ENCODE measurements around the gene ACBD6. TPM values are rescaled to one million over a fixed set of nuclear protein-coding genes. Genes with fewer than 3 reads are reported as not detected.

Gene ACBD6
- total and polyA plus RNA-seq, 11 donors, result 18.6 to 35.8 (median 21.8) TPM

DNA sequence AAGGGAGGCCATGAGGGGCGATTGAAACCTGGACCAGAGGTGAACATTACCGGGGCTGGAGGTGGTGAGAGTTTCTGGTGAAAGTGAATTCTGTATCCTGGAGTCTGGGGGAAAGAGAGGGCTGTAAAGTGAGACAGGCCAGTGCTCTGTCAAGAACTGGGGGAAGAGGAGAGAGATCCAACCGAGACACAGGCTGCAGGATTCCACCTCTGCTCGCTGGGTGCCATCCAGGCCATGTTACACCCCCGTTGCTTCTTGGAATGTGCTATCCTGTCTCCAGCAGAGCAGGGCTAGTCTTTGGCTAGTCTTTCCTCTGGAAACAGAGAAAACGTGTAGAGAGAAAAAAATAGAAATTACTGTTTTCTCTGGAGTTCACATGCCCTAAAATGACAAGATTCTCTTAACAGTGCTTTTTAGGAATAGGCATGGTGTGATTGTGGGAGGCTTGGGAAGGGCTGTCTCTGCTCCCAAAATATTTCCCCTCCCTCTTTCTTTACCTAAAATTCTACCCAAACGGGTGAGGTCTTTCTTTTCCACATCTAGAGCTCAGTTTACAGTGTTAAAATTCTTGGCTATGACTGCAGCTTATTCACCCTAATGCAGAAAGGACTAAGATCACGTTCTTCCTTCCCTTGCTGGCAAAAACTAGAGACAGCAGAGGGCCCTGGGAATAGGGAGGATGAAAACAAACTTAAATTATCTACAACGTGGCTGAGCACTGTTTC is 39.9 kb upstream of the ACBD6 start:
- intact Hi-C loops (cut with DNase I), result loop anchor here in 1 of 10 donors (5.0 kb wide), 1 partner anchor 50 kb away; no protein-coding TSS in a partner anchor
- H3K4me1 ChIP-seq, result peaks cover 3 to 62% (median 34%) of the 10 kb centered on the region in 12 donors

GRCh38 chr1:180540697-180541594 is 38.6 kb upstream of the ACBD6 start:
- intact Hi-C loops (cut with DNase I), result loop anchor here in 3 of 10 donors (2.0 to 5.0 kb wide), 3 partner anchors 22 to 92 kb away; partner anchors contain the start of gene XPR1 (in 2 of the 3)
- 24 to 31% (median 27%) methylated on average over 14 of the region's 14 CpGs for WGBS, 4 donors
- Histone ChIP-seq H3K4me1 (peaks cover 3 to 51% (median 34%) of the 10 kb centered on the region in 12 donors), H3K36me3 (no peaks in the 10 kb centered on the region), H3K4me3 (no peak overlapping the region), H3K27me3 (no peaks in the 10 kb centered on the region), H3K27ac (peak overlapping the region; percentile 68 to 89 (median 79)), H3K9me3 (no peaks in the 10 kb centered on the region)
- DNase-seq (peak in 3 of 5 donors; percentile 37 to 66 (median 37)), ATAC-seq (peak; percentile 68 to 70 (median 69))
- TF ChIP-seq POLR2A (IDR thresholded peaks at IDR 0.05) (peak in 1 of 2 donors; percentile 15), CTCF (IDR thresholded peaks at IDR 0.05) (no peak)

More for the DNA sequence above, 39.9 kb upstream of the ACBD6 start:
- no peak for TF ChIP-seq CTCF (IDR thresholded peaks at IDR 0.05)
- no peak for TF ChIP-seq POLR2A (IDR thresholded peaks at IDR 0.05)
- peak in 1 of 4 donors; percentile 5 for ATAC-seq
- Histone ChIP-seq H3K36me3 (no peaks in the 10 kb centered on the region), H3K9me3 (no peaks in the 10 kb centered on the region), H3K27ac (peak overlapping the region; percentile 68 to 89 (median 79)), H3K4me3 (no peak overlapping the region), H3K27me3 (no peaks in the 10 kb centered on the region)
- WGBS, 4 donors, result 30 to 35% (median 34%) methylated on average over 9 of the region's 9 CpGs
- no peak for DNase-seq

DNA sequence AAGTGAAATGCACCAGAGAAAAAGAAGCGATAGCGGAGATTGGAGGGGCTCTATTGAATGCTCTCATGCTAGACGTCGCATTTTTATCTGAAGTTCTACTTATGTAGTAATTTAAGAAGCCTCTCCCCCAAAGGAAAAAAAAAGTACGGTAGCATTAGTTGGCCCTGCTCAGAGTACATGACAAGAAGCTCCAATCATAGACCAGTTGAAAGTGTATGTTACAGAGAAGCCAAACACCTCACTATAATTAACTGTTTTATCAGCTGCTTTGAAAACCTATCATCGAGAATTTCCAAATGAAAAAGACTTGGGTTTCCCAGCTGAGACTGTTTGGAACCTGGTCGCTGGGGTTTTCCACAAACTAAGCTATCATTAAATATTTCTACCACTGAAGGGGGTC is 36.8 kb upstream of the ACBD6 start:
- peak overlapping the region; percentile 4 to 89 (median 74) for H3K27ac ChIP-seq
- no peaks in the 10 kb centered on the region for H3K27me3 ChIP-seq
- TF ChIP-seq POLR2A (IDR thresholded peaks at IDR 0.05) (no peak), CTCF (IDR thresholded peaks at IDR 0.05) (no peak)
- ATAC-seq, result peak in 2 of 4 donors; percentile 27 to 59
- no peaks in the 10 kb centered on the region for H3K9me3 ChIP-seq
- H3K4me3 ChIP-seq, result no peak overlapping the region
- intact Hi-C loops (cut with DNase I), result loop anchor here in 2 of 10 donors (5.0 kb wide), 2 partner anchors 93 to 323 kb away; partner anchors contain the start of gene XPR1 (in 2 of the 2)
- H3K4me1 ChIP-seq, result peaks cover 3 to 53% (median 34%) of the 10 kb centered on the region in 12 donors
- 48 to 62% (median 55%) methylated on average over 7 of the region's 7 CpGs for WGBS, 4 donors
- no peaks in the 10 kb centered on the region for H3K36me3 ChIP-seq
- DNase-seq, result no peak
